IPS DF 19.7 (cell line): ENCODE results near the gene HCRTR1.
A peak's percentile ranks its signal among the peaks of the same experiment; 100 is the strongest.

Source experiments
- DNase-seq: peaks from one replicate; pipeline ENCODE4 v3.0.0-alpha.2; 2013; ENCODE audit warnings: low read depth, low spot score

The HCRTR1 gene

GRCh38 chr1:31626223-31627207 is 9.0 kb downstream of the HCRTR1 start:
- DNase-seq: no peak

GRCh38 chr1:31627301-31627929 is 9.9 kb downstream of the HCRTR1 start:
- no peak for DNase-seq

- no peak for DNase-seq
These were observed 10.6 kb downstream of the HCRTR1 start for GRCh38 chr1:31627930-31628559.

GRCh38 chr1:31628931-31629556 is 11.6 kb downstream of the HCRTR1 start:
- DNase-seq: no peak

- DNase-seq: no peak
These were observed 15.2 kb downstream of the HCRTR1 start for GRCh38 chr1:31632649-31633048.

- DNase-seq: no peak
These were observed 15.6 kb downstream of the HCRTR1 start for GRCh38 chr1:31633117-31633516.

GRCh38 chr1:31637915-31638673 is 20.6 kb downstream of the HCRTR1 start:
- no peak for DNase-seq

- DNase-seq: no peak
These were observed 22.1 kb downstream of the HCRTR1 start for GRCh38 chr1:31639543-31639942.

GRCh38 chr1:31640179-31640578 is 22.7 kb downstream of the HCRTR1 start:
- no peak for DNase-seq

- no peak for DNase-seq
These were observed 23.5 kb downstream of the HCRTR1 start for GRCh38 chr1:31640964-31641363.

GRCh38 chr1:31642366-31642765 is 24.9 kb downstream of the HCRTR1 start:
- no peak for DNase-seq

GRCh38 chr1:31642897-31643296 is 25.4 kb downstream of the HCRTR1 start:
- no peak for DNase-seq

GRCh38 chr1:31643976-31644559 is 26.6 kb downstream of the HCRTR1 start:
- no peak for DNase-seq

- DNase-seq: peak; percentile 95
These were observed 27.2 kb downstream of the HCRTR1 start, which contains the start of gene PEF1 for GRCh38 chr1:31644560-31645273. TSS of gene PEF1 (minus strand) at chr1:31644876. CDS start at chr1:31644864, 12 bp downstream.

- DNase-seq: no peak
These were observed 27.7 kb downstream of the HCRTR1 start for GRCh38 chr1:31645274-31645568.

- no peak for DNase-seq
These were observed 28.9 kb downstream of the HCRTR1 start for GRCh38 chr1:31646259-31646960.

- no peak for DNase-seq
These were observed 29.6 kb downstream of the HCRTR1 start for GRCh38 chr1:31647106-31647505.

- no peak for DNase-seq
These were observed 30.7 kb downstream of the HCRTR1 start for GRCh38 chr1:31648190-31648589.

- no peak for DNase-seq
These were observed 31.3 kb downstream of the HCRTR1 start for GRCh38 chr1:31648641-31649357.
